Natural killer cell (primary cell): ENCODE data around the gene C1QL4. TPM values are rescaled to one million over a fixed set of nuclear protein-coding genes. Genes with fewer than 3 reads are reported as not detected.

Experiments
- ATAC-seq, 3 donors: fragments of 150-1000 bp in 2 of 3; fragments of 200-7000 bp in 1 of 3; cut with Tn5 transposase; 1 replicate in 1 of 3; 2 replicates in 2 of 3; pipeline ENCODE4 v1.10.0; 2021; ENCODE audit warnings: mild to moderate bottlenecking in 2 of 3, moderate library complexity in 2 of 3
- DNase-seq, 2 donors: peaks; one replicate each; pipeline versions ENCODE4 v3.0.0 to v3.0.0-alpha.2; 2013 to 2021; ENCODE audit warnings: mixed read lengths in 1 of 2
- H3K27ac ChIP-seq: one replicate; pipeline ENCODE4 v1.5.1; 2013; ENCODE audit warnings: mild to moderate bottlenecking, low read length
- H3K27me3 ChIP-seq: one replicate; pipeline ENCODE4 v1.6.1; 2013; ENCODE audit warnings: low read length; ENCODE audit not compliant: control insufficient read depth, insufficient read depth
- H3K36me3 ChIP-seq: one replicate; pipeline ENCODE4 v1.6.1; 2013; ENCODE audit warnings: low read length; ENCODE audit not compliant: control insufficient read depth, insufficient read depth
- H3K4me1 ChIP-seq: one replicate; pipeline ENCODE4 v1.6.1; 2013; ENCODE audit warnings: low read length; ENCODE audit not compliant: control insufficient read depth, insufficient read depth
- H3K4me3 ChIP-seq: one replicate; pipeline ENCODE4 v1.5.1; 2013; ENCODE audit warnings: low read length
- H3K9me3 ChIP-seq: one replicate; pipeline ENCODE4 v1.6.1; 2013; ENCODE audit warnings: low read length; ENCODE audit not compliant: control insufficient read depth, insufficient read depth
- H3K27ac Mint-ChIP-seq, 2 donors: one replicate each; pipeline ENCODE4 v1.8.0; 2022; ENCODE audit warnings: mild to moderate bottlenecking in 2 of 2, mixed read lengths in 2 of 2, moderate library complexity in 1 of 2
- H3K27me3 Mint-ChIP-seq, 2 donors: one replicate each; pipeline ENCODE4 v1.8.0; 2022; ENCODE audit warnings: low read depth in 2 of 2, mixed read lengths in 2 of 2
- H3K36me3 Mint-ChIP-seq: one replicate; pipeline ENCODE4 v1.8.0; 2022; ENCODE audit warnings: mixed read lengths
- H3K4me1 Mint-ChIP-seq, 2 donors: one replicate each; pipeline ENCODE4 v1.8.0; 2022; ENCODE audit warnings: mixed read lengths in 2 of 2
- H3K4me3 Mint-ChIP-seq: one replicate; pipeline ENCODE4 v1.8.0; 2022; ENCODE audit warnings: mild to moderate bottlenecking, moderate library complexity, mixed read lengths
- H3K9me3 Mint-ChIP-seq, 2 donors: one replicate each; pipeline ENCODE4 v1.8.0; 2022; ENCODE audit warnings: mixed read lengths in 2 of 2
- CTCF ChIP-seq: fragments of 200-600 bp; IDR thresholded peaks from one replicate; pipeline ENCODE4 v1.8.0; 2022; ENCODE audit warnings: antibody characterized with exemption
- WGBS: methylation state at CpG from one replicate; pipeline ENCODE4 v1.1.7; 2013; ENCODE audit warnings: missing lambda C conversion rate; ENCODE audit not compliant: insufficient coverage; 5-methylcytosine and 5-hydroxymethylcytosine counted together
- intact Hi-C: fragments of 100-400 bp; cut with micrococcal nuclease; formaldehyde crosslinking; loops from one replicate; pipeline ENCODE4 v1.14.2; 2022
- total RNA-seq, 4 donors: library from RNA; stranded (reverse); fragments of 120-200 nt in 1 of 4; gene quantifications; one replicate each; pipeline versions ENCODE4 v1.2.3 to v1.2.4, GENCODE V29; 2013 to 2022

C1QL4 gene
- total RNA-seq, 3 donors from 2014 or later (not counting 1 experiment from before 2014, with no cell fraction given): not detected

DNA sequence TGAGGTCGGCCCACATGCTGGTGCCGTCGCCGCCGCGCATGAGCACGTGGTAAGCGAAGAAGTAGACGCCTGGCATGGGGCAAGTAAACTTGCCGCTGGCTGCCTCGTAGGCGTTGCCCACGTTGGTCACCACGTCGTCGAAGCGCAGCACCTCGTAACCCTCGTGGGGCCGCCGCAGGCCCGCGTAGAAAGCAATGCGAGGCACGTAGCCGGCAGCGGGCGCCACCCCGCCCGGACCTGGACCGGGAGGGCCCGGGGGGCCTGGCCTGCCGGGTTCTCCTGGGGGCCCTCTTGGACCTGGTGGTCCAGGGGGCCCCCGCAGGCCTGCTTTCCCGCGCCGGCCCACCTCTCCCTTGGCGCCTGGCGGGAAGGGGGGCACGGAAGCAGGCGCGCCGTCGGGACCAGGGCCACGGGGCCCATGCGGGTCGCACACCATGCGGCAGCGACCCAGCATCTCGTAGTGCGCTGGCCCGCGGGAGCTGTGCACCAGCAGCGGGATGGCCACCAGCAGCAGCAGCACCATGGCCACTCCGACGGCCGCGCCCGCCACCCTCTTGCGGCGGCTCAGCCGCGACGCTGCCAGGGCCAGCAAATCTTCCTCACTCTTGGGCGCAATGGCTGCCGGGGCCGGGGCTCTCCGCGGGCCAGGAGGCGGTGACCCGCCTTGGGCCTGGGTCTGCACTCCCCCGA is 888 bp downstream of the C1QL4 start:
- WGBS: 20% methylated on average over 72 of the region's 72 CpGs
- H3K27me3 ChIP-seq: peaks cover 39% of the 10 kb centered on the region
- H3K4me3 ChIP-seq: no peak overlapping the region
- Mint-ChIP-seq H3K4me3 (no peak overlapping the region), H3K36me3 (no peaks in the 10 kb centered on the region), H3K27ac (no peak overlapping the region), H3K27me3 (peaks cover 71 to 75% of the 10 kb centered on the region in 2 donors), H3K4me1 (peaks cover 10 to 30% of the 10 kb centered on the region in 2 donors), H3K9me3 (no peaks in the 10 kb centered on the region)
- no peak for DNase-seq
- intact Hi-C loops: loop anchor here (2.0 kb wide), 1 partner anchor 13 kb away; the partner anchor contains the start of gene TROAP
- no peak for TF ChIP-seq CTCF
- no peaks in the 10 kb centered on the region for H3K36me3 ChIP-seq
- H3K4me1 ChIP-seq: peaks cover 26% of the 10 kb centered on the region
- no peak for ATAC-seq
- no peak overlapping the region for H3K27ac ChIP-seq
- no peaks in the 10 kb centered on the region for H3K9me3 ChIP-seq

- ATAC-seq: no peak
- TF ChIP-seq CTCF: no peak
- Mint-ChIP-seq H3K4me1 (peaks cover 10 to 30% of the 10 kb centered on the region in 2 donors), H3K9me3 (no peaks in the 10 kb centered on the region), H3K27me3 (peaks cover 64 to 68% of the 10 kb centered on the region in 2 donors), H3K27ac (no peak overlapping the region), H3K36me3 (no peaks in the 10 kb centered on the region), H3K4me3 (peak overlapping the region; percentile 28)
- Histone ChIP-seq H3K4me3 (no peak overlapping the region), H3K27me3 (peaks cover 39% of the 10 kb centered on the region), H3K27ac (no peak overlapping the region), H3K9me3 (no peaks in the 10 kb centered on the region), H3K36me3 (no peaks in the 10 kb centered on the region), H3K4me1 (peaks cover 26% of the 10 kb centered on the region)
- WGBS: 57% methylated on average over 16 of the region's 16 CpGs
- intact Hi-C loops: no loop called here
- no peak for DNase-seq
Observed at GRCh38 chr12:49335118-49335954, 1.7 kb downstream of the C1QL4 start.

DNA sequence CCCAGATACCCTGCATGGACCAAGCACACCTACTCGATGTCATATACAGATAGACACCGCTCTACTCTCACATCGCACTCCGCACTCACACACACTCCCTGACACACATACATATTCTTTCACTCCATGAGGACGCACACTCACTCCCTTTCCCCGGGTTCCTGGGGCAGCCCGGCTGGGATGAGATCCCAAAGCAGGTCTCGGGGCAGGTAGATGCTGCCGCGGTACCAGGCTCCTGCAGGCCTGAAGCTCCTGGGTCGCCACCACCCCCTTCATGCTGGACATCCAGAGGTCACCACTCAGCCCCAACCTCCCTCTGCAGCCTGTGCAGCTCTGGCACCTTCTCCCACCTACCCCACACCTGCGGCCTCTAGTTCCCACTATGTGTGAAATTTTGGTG is 2.3 kb downstream of the C1QL4 start:
- Mint-ChIP-seq H3K9me3 (no peaks in the 10 kb centered on the region), H3K36me3 (no peaks in the 10 kb centered on the region), H3K27me3 (peaks cover 57 to 63% of the 10 kb centered on the region in 2 donors), H3K4me3 (no peak overlapping the region), H3K4me1 (peaks cover 10 to 30% of the 10 kb centered on the region in 2 donors), H3K27ac (no peak overlapping the region)
- H3K4me3 ChIP-seq: no peak overlapping the region
- intact Hi-C loops: no loop called here
- H3K36me3 ChIP-seq: no peaks in the 10 kb centered on the region
- TF ChIP-seq CTCF: no peak
- ATAC-seq (no peak), DNase-seq (no peak)
- no peak overlapping the region for H3K27ac ChIP-seq
- peaks cover 26% of the 10 kb centered on the region for H3K4me1 ChIP-seq
- no peaks in the 10 kb centered on the region for H3K9me3 ChIP-seq
- WGBS: 51% methylated on average over 11 of the region's 12 CpGs
- H3K27me3 ChIP-seq: peaks cover 39% of the 10 kb centered on the region
